Caco-2 (cell line): ENCODE results near the gene AIDA. TPM values are rescaled to one million over a fixed set of nuclear protein-coding genes. Genes with fewer than 3 reads are reported as not detected.

Experiments
- Bru-seq: library from RNA; stranded (reverse); fragments of 400-500 nt; gene quantifications from one replicate; lab custom pipeline; 2021; lab: Mats Ljungman, UMichigan
- BruChase-seq, 2 experiments: library from RNA; stranded (reverse); fragments of 400-500 nt; gene quantifications; one replicate each; lab custom pipeline; 2021; lab: Mats Ljungman, UMichigan
- BruUV-seq: library from RNA; stranded (reverse); fragments of 400-500 nt; replicated peaks from 2 replicates; lab custom pipeline; 2021; lab: Mats Ljungman, UMichigan
- CTCF ChIA-PET: fragments of 300-600 bp; sonication (Branson Sonifier 250); formaldehyde crosslinking; loops from one replicate; lab custom pipeline; 2022; ENCODE audit warnings: antibody characterized with exemption; lab: Charles Lee
- POLR2A ChIA-PET: fragments of 300-600 bp; sonication (Branson Sonifier 250); formaldehyde crosslinking; loops from one replicate; lab custom pipeline; 2022; ENCODE audit warnings: antibody characterized with exemption; lab: Charles Lee
- DNase-seq, 2 experiments: peaks; one replicate each; pipeline versions ENCODE4 v3.0.0 to v3.0.0-alpha.2; 2020 to 2022
- H3K27me3 ChIP-seq: replicated peaks from 2 replicates; pipeline ENCODE4 v1.6.0; 2011; ENCODE audit warnings: low read length; ENCODE audit not compliant: control insufficient read depth, insufficient read depth
- H3K36me3 ChIP-seq: 2 replicates; pipeline ENCODE4 v1.5.1; 2011; ENCODE audit warnings: low read length; ENCODE audit not compliant: control insufficient read depth, insufficient read depth
- H3K4me1 ChIP-seq: fragments of 250-450 bp; sonication (Bioruptor Pico); 2 replicates; pipeline ENCODE4 v1.5.1; 2020; ENCODE audit warnings: mild to moderate bottlenecking
- H3K4me3 ChIP-seq: 2 replicates; pipeline ENCODE4 v1.5.1; 2011; ENCODE audit warnings: low read depth, mild to moderate bottlenecking, control low read depth, low read length
- H3K9me3 ChIP-seq: fragments of 250-450 bp; sonication (Bioruptor Pico); 2 replicates; pipeline ENCODE4 v1.5.1; 2020; ENCODE audit warnings: mild to moderate bottlenecking, moderate library complexity
- H3K27ac Mint-ChIP-seq: one replicate; pipeline ENCODE4 v1.8.0; 2022; ENCODE audit warnings: mixed read lengths; ENCODE audit not compliant: unreplicated experiment
- H3K27me3 Mint-ChIP-seq: one replicate; pipeline ENCODE4 v1.8.0; 2022; ENCODE audit warnings: mixed read lengths; ENCODE audit not compliant: insufficient read depth, unreplicated experiment
- H3K36me3 Mint-ChIP-seq: one replicate; pipeline ENCODE4 v1.8.0; 2022; ENCODE audit warnings: mild to moderate bottlenecking, mixed read lengths; ENCODE audit not compliant: insufficient read depth, unreplicated experiment
- H3K4me1 Mint-ChIP-seq: one replicate; pipeline ENCODE4 v1.8.0; 2022; ENCODE audit warnings: low read depth, mixed read lengths; ENCODE audit not compliant: unreplicated experiment
- H3K4me3 Mint-ChIP-seq: one replicate; pipeline ENCODE4 v1.8.0; 2022; ENCODE audit warnings: mild to moderate bottlenecking, moderate library complexity, mixed read lengths; ENCODE audit not compliant: unreplicated experiment
- H3K9me3 Mint-ChIP-seq: one replicate; pipeline ENCODE4 v1.8.0; 2022; ENCODE audit warnings: mixed read lengths; ENCODE audit not compliant: unreplicated experiment
- intact Hi-C: fragments of 100-400 bp; cut with micrococcal nuclease; formaldehyde crosslinking; loops from one replicate; pipeline ENCODE4 v1.10.0; 2022; ENCODE audit not compliant: unreplicated experiment
- long read RNA-seq: library from polyadenylated mRNA; stranded (forward); transcript quantifications from one replicate; pipeline ENCODE4 v2.0.0, GENCODE V29; 2022
- total RNA-seq: library from RNA; stranded (reverse); gene quantifications from 2 replicates; pipeline ENCODE4 v1.2.3, GENCODE V29; 2022
- TF ChIP-seq, protein P1 (sequence below), 2 experiments: fragments of 200-600 bp in 1 of 2; IDR thresholded peaks; 1 replicate in 1 of 2; 2 replicates in 1 of 2; pipeline versions ENCODE4 v1.5.1 to v1.8.0; 2011 to 2022; ENCODE audit warnings: antibody characterized with exemption in 1 of 2, control low read depth in 1 of 2, inconsistent platforms in 1 of 2, low read depth in 1 of 2, low read length in 1 of 2, mild to moderate bottlenecking in 1 of 2, moderate library complexity in 1 of 2; ENCODE audit not compliant: insufficient read depth in 1 of 2, severe bottlenecking in 1 of 2, unreplicated experiment in 1 of 2

Gene AIDA, protein sequence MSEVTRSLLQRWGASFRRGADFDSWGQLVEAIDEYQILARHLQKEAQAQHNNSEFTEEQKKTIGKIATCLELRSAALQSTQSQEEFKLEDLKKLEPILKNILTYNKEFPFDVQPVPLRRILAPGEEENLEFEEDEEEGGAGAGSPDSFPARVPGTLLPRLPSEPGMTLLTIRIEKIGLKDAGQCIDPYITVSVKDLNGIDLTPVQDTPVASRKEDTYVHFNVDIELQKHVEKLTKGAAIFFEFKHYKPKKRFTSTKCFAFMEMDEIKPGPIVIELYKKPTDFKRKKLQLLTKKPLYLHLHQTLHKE
- total RNA-seq (55.1 TPM in 2 replicates), Bru-seq, nascent RNA (percentile 64 among the genes with signal in this experiment), BruChase-seq, experiment 1, labeled RNA remaining after a 2-hour chase (percentile 67 among the genes with signal in this experiment), BruChase-seq, experiment 2, labeled RNA remaining after a 6-hour chase (percentile 81 among the genes with signal in this experiment)
- long read RNA-seq, transcript AIDA-201 (10 exons, 3,008 nt): major isoform, 9 of 14 reads
- long read RNA-seq, partial matches to known transcripts: 1 of 14 reads
- long read RNA-seq, other reads (novel, unspliced or antisense): 4 of 14 reads

DNA sequence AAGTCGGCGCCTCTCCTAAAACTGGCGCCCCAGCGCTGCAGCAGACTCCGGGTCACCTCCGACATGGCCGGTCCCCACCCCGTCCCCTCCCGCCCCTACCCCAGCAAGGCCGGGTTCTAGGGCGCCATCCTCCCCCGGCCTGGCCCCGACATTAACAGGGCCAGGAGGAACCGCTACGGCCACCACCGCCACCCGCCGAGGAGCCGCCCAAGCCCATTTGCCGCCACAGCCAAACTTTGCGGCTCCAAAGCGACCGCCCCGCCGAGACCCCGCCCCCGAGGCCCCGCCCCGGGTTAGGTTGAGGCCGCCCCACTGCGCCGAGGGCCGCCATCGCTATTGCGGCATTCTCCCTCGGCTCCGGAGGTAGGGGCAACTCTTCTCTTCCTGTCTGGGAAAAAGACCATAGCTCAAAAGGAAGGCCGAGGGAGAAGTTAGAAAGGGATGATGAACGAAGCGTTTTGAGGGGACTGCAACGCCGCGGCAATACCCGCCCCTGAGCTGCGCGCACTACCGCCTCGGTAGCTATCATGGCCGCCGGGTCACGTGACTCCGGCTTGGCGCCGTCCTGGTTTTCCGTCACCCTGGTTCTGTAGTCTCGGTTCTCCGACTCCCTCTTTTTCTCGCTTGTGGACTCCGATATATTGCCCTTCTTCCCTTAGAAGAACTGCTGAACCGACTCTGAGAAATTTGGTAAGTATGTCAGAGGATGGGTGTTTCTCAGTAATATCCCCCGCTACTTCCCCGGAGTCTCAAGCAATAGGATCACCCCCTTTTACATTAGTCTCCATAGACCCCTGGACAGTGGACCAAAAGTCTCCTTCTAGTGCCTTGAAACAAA is at the start of gene AIDA, which contains the start of gene BROX:
Gene AIDA (minus strand): TSS at position 239 of the 838 bp plus-strand sequence. CDS start 174 bp downstream, at position 65.
Gene BROX (plus strand): TSS at position 312 of the 838 bp plus-strand sequence. CDS start 3,136 bp downstream, outside the sequence.
- Mint-ChIP-seq H3K9me3 (no peaks in the 10 kb centered on the region), H3K4me3 (peak within 1 kb of the TSS; percentile 99), H3K4me1 (no peaks in the 10 kb centered on the region), H3K27ac (peak within 1 kb of the TSS; percentile 97), H3K27me3 (no peaks in the 10 kb centered on the region), H3K36me3 (peaks cover 26% of the 10 kb centered on the region)
- H3K4me1 ChIP-seq: peaks cover 3% of the 10 kb centered on the region; the same call in 1 of the 2 replicates
- H3K9me3 ChIP-seq: no peaks in the 10 kb centered on the region
- intact Hi-C loops: loop anchor here (1.0 kb wide), 2 partner anchors 68 to 247 kb away; no protein-coding TSS in a partner anchor
- peak; percentile 92 to 97 for DNase-seq
- ChIA-PET CTCF (interaction anchor here (1.2 kb wide), 1 partner anchor 421 kb away, joined by 5 read pairs; no protein-coding TSS in a partner anchor), POLR2A (interaction anchor here (0.5 to 1.2 kb wide), 2 partner anchors 68 to 406 kb away, joined by 4 to 6 read pairs; no protein-coding TSS in a partner anchor)
- no peaks in the 10 kb centered on the region for H3K27me3 ChIP-seq
- BruUV-seq: no TSS peak
- H3K4me3 ChIP-seq: peak within 1 kb of the TSS; percentile 78
- no peaks in the 10 kb centered on the region for H3K36me3 ChIP-seq
- TF ChIP-seq, protein P1, sequence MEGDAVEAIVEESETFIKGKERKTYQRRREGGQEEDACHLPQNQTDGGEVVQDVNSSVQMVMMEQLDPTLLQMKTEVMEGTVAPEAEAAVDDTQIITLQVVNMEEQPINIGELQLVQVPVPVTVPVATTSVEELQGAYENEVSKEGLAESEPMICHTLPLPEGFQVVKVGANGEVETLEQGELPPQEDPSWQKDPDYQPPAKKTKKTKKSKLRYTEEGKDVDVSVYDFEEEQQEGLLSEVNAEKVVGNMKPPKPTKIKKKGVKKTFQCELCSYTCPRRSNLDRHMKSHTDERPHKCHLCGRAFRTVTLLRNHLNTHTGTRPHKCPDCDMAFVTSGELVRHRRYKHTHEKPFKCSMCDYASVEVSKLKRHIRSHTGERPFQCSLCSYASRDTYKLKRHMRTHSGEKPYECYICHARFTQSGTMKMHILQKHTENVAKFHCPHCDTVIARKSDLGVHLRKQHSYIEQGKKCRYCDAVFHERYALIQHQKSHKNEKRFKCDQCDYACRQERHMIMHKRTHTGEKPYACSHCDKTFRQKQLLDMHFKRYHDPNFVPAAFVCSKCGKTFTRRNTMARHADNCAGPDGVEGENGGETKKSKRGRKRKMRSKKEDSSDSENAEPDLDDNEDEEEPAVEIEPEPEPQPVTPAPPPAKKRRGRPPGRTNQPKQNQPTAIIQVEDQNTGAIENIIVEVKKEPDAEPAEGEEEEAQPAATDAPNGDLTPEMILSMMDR (IDR thresholded peaks at IDR 0.05; ENCODE audit: insufficient read depth in 1 of 2, low read depth in 1 of 2, low read length in 1 of 2, severe bottlenecking in 1 of 2, unreplicated experiment in 1 of 2): no peak

DNA sequence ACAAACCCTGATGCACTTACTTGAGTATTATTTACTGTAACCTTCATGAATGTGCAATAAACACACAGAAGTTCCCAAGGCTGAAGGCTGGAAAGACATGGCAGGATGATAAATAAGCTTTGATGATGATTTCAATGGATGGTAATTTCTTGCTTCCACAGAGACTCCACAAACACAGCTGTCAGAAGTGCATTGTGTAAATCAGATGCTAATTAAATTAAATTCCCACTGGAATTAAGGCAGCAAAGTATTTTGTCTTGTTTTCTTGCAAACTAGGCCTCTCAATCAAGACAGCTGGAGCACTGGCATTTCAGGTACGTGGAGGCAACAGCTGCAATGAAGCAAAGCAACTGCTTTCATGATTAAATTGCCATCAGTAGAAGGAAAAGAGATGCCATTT is 48.8 kb upstream of the AIDA start:
- CTCF ChIA-PET: no interaction called here
- H3K36me3 ChIP-seq: no peaks in the 10 kb centered on the region
- DNase-seq: no peak
- H3K4me1 ChIP-seq: no peaks in the 10 kb centered on the region
- Mint-ChIP-seq H3K27me3 (peaks cover 3% of the 10 kb centered on the region), H3K27ac (no peak overlapping the region), H3K4me3 (no peak overlapping the region), H3K36me3 (no peaks in the 10 kb centered on the region), H3K9me3 (no peaks in the 10 kb centered on the region), H3K4me1 (no peaks in the 10 kb centered on the region)
- no peaks in the 10 kb centered on the region for H3K27me3 ChIP-seq
- TF ChIP-seq, protein P1 (IDR thresholded peaks at IDR 0.05; ENCODE audit: insufficient read depth in 1 of 2, low read depth in 1 of 2, low read length in 1 of 2, severe bottlenecking in 1 of 2, unreplicated experiment in 1 of 2): no peak
- intact Hi-C loops: no loop called here
- POLR2A ChIA-PET: no interaction called here
- no TSS peak for BruUV-seq
- no peaks in the 10 kb centered on the region for H3K9me3 ChIP-seq
- no peak overlapping the region for H3K4me3 ChIP-seq
